ENCODE data around the gene MYT1. TPM values are rescaled to one million over a fixed set of nuclear protein-coding genes. Genes with fewer than 3 reads are reported as not detected.

Gene MYT1
- total RNA-seq, 1 donor from 2014 or later = not detected

- no peak for DNase-seq (ENCODE audit: low read depth)
Measured at GRCh38 chr20:64139199-64140060, 24.8 kb upstream of the MYT1 start.

- no peak for DNase-seq (ENCODE audit: low read depth)
Measured at GRCh38 chr20:64140061-64140931, 24.0 kb upstream of the MYT1 start.

- DNase-seq (ENCODE audit: low read depth) = no peak
Measured at GRCh38 chr20:64140956-64141355, 23.3 kb upstream of the MYT1 start.

GRCh38 chr20:64142590-64142989 is 21.7 kb upstream of the MYT1 start:
- no peak for DNase-seq (ENCODE audit: low read depth)

- no peak for DNase-seq (ENCODE audit: low read depth)
Measured at GRCh38 chr20:64143018-64143801, 21.0 kb upstream of the MYT1 start.

GRCh38 chr20:64144144-64144912 is 19.9 kb upstream of the MYT1 start:
- DNase-seq (ENCODE audit: low read depth) = no peak

GRCh38 chr20:64145458-64146300 is 18.6 kb upstream of the MYT1 start:
- no peak for DNase-seq (ENCODE audit: low read depth)

- no peak for DNase-seq (ENCODE audit: low read depth)
Measured at GRCh38 chr20:64146301-64146935, 17.8 kb upstream of the MYT1 start.

GRCh38 chr20:64146936-64147477 is 17.2 kb upstream of the MYT1 start:
- DNase-seq (ENCODE audit: low read depth) = no peak

- DNase-seq (ENCODE audit: low read depth) = no peak
Measured at GRCh38 chr20:64148581-64148980, 15.7 kb upstream of the MYT1 start.

- DNase-seq (ENCODE audit: low read depth) = no peak
Measured at GRCh38 chr20:64149141-64149540, 15.1 kb upstream of the MYT1 start.

GRCh38 chr20:64149809-64150560 is 14.3 kb upstream of the MYT1 start:
- no peak for DNase-seq (ENCODE audit: low read depth)

GRCh38 chr20:64150756-64151632 is 13.3 kb upstream of the MYT1 start:
- no peak for DNase-seq (ENCODE audit: low read depth)

- no peak for DNase-seq (ENCODE audit: low read depth)
Measured at GRCh38 chr20:64151633-64152530, 12.4 kb upstream of the MYT1 start.

- DNase-seq (ENCODE audit: low read depth) = no peak
Measured at GRCh38 chr20:64152906-64153305, 11.3 kb upstream of the MYT1 start.

GRCh38 chr20:64153410-64153809 is 10.8 kb upstream of the MYT1 start:
- no peak for DNase-seq (ENCODE audit: low read depth)

Measured in myocyte (in vitro differentiated cells).